GM23338 (cell line): ENCODE data around the gene ADH1C. TPM values are rescaled to one million over a fixed set of nuclear protein-coding genes. Genes with fewer than 3 reads are reported as not detected.

Experiments
- ATAC-seq: fragments of 200-7000 bp; cut with Tn5 transposase; 3 replicates; pipeline ENCODE4 v1.9.1; 2020
- DNase-seq: peaks from one replicate; pipeline ENCODE4 v3.0.0-alpha.2; 2015; ENCODE audit warnings: low spot score
- H2AFZ ChIP-seq: fragments of 200-600 bp; sonication (generic); 2 replicates; pipeline ENCODE4 v1.8.0; 2016; ENCODE audit warnings: antibody characterized with exemption, mild to moderate bottlenecking, moderate library complexity
- H3F3A ChIP-seq: fragments of 200-600 bp; sonication (generic); replicated peaks from 2 replicates; pipeline ENCODE4 v1.8.0; 2017; ENCODE audit warnings: antibody characterized with exemption, mixed run types, low read depth
- H3K27ac ChIP-seq: fragments of 200-600 bp; sonication (generic); 2 replicates; pipeline ENCODE4 v1.6.1; 2016; ENCODE audit warnings: low read depth
- H3K27me3 ChIP-seq: fragments of 200-600 bp; sonication (generic); 2 replicates; pipeline ENCODE4 v1.8.0; 2016; ENCODE audit warnings: mild to moderate bottlenecking, mixed run types, moderate library complexity; ENCODE audit not compliant: insufficient read depth
- H3K36me3 ChIP-seq: fragments of 200-600 bp; sonication (generic); 2 replicates; pipeline ENCODE4 v1.8.0; 2016; ENCODE audit warnings: mild to moderate bottlenecking; ENCODE audit not compliant: insufficient read depth
- H3K4me1 ChIP-seq: fragments of 200-600 bp; sonication (generic); 2 replicates; pipeline ENCODE4 v1.8.0; 2016; ENCODE audit warnings: mild to moderate bottlenecking, moderate library complexity; ENCODE audit not compliant: insufficient read depth
- H3K4me2 ChIP-seq: fragments of 200-600 bp; sonication (generic); 2 replicates; pipeline ENCODE4 v1.7.1; 2017; ENCODE audit warnings: mixed run types
- H3K4me3 ChIP-seq: fragments of 200-600 bp; sonication (generic); 2 replicates; pipeline ENCODE4 v1.6.1; 2016; ENCODE audit warnings: mixed run types
- H3K79me2 ChIP-seq: fragments of 200-600 bp; sonication (generic); replicated peaks from 2 replicates; pipeline ENCODE4 v1.8.0; 2017; ENCODE audit warnings: mild to moderate bottlenecking; ENCODE audit not compliant: insufficient read depth
- H3K9me2 ChIP-seq: fragments of 200-600 bp; sonication (generic); 2 replicates; pipeline ENCODE4 v1.8.0; 2017; ENCODE audit not compliant: insufficient read depth
- H4K20me1 ChIP-seq: fragments of 200-600 bp; sonication (generic); replicated peaks from 2 replicates; pipeline ENCODE4 v1.8.0; 2017; ENCODE audit warnings: mild to moderate bottlenecking; ENCODE audit not compliant: insufficient read depth
- H3K27ac Mint-ChIP-seq: 2 replicates; pipeline ENCODE4 v1.8.0; 2020; ENCODE audit warnings: inconsistent platforms, mild to moderate bottlenecking, moderate library complexity, mixed read lengths
- H3K27me3 Mint-ChIP-seq: 3 replicates; pipeline ENCODE4 v1.8.0; 2022; ENCODE audit warnings: low read depth, mild to moderate bottlenecking, moderate library complexity, mixed read lengths, inconsistent platforms; ENCODE audit not compliant: insufficient read depth, poor library complexity
- H3K36me3 Mint-ChIP-seq: 3 replicates; pipeline ENCODE4 v1.8.0; 2021; ENCODE audit warnings: low read depth, mild to moderate bottlenecking, inconsistent platforms, moderate library complexity, mixed read lengths
- H3K4me1 Mint-ChIP-seq: 3 replicates; pipeline ENCODE4 v1.8.0; 2020; ENCODE audit warnings: mild to moderate bottlenecking, inconsistent platforms, mixed read lengths
- H3K4me3 Mint-ChIP-seq: 3 replicates; pipeline ENCODE4 v1.8.0; 2021; ENCODE audit warnings: moderate library complexity, mild to moderate bottlenecking, inconsistent platforms, mixed read lengths
- H3K9me3 Mint-ChIP-seq: 3 replicates; pipeline ENCODE4 v1.8.0; 2020; ENCODE audit warnings: moderate library complexity, mild to moderate bottlenecking, inconsistent platforms, mixed read lengths
- CREB1 ChIP-seq: fragments of 250-450 bp; sonication (Bioruptor Pico); IDR thresholded peaks from 2 replicates; pipeline ENCODE4 v1.5.0; 2020; ENCODE audit warnings: low read depth, mild to moderate bottlenecking, moderate library complexity
- ETS1 ChIP-seq: IDR thresholded peaks from 2 replicates; pipeline ENCODE4 v1.6.1; 2016; ENCODE audit warnings: antibody characterized with exemption
- EZH2 ChIP-seq: fragments of 200-600 bp; sonication (generic); IDR thresholded peaks from one replicate; pipeline ENCODE4 v1.8.0; 2017; ENCODE audit warnings: antibody characterized with exemption, mild to moderate bottlenecking, low read depth; ENCODE audit not compliant: unreplicated experiment
- EZH2phosphoT487 ChIP-seq: fragments of 200-600 bp; sonication (generic); IDR thresholded peaks from one replicate; pipeline ENCODE4 v1.8.1; 2018; ENCODE audit warnings: antibody characterized with exemption; ENCODE audit not compliant: unreplicated experiment
- JUNB ChIP-seq: IDR thresholded peaks from one replicate; pipeline ENCODE4 v1.6.1; 2016; ENCODE audit warnings: antibody characterized with exemption; ENCODE audit not compliant: unreplicated experiment
- NANOG ChIP-seq: IDR thresholded peaks from 2 replicates; pipeline ENCODE4 v1.6.1; 2016; ENCODE audit warnings: antibody characterized with exemption, borderline replicate concordance
- ZNF114 ChIP-seq: fragments of 250-450 bp; sonication (Bioruptor Pico); IDR thresholded peaks from 2 replicates; pipeline ENCODE4 v1.5.0; 2020; ENCODE audit warnings: mild to moderate bottlenecking, moderate library complexity
- ZNF331 ChIP-seq: fragments of 250-450 bp; sonication (Bioruptor Pico); IDR thresholded peaks from 2 replicates; pipeline ENCODE4 v1.5.0; 2020; ENCODE audit warnings: low read depth, mild to moderate bottlenecking, moderate library complexity
- polyA plus RNA-seq: library from polyadenylated mRNA; unstranded; fragments of >200 nt; fragmentation: Nextera tagmentation; extraction: Ambion mirVana; gene quantifications from 2 replicates; pipeline ENCODE4 v1.2.1, GENCODE V29; 2016
- total RNA-seq: library from RNA; depleted of rRNA; stranded (reverse); fragments of >200 nt; shearing (Covaris generic); gene quantifications from 2 replicates; pipeline ENCODE4 v1.2.3, GENCODE V29; 2014
- TF ChIP-seq, protein P1 (sequence below): fragments of 250-450 bp; sonication (Bioruptor Pico); IDR thresholded peaks from 2 replicates; pipeline ENCODE4 v1.5.0; 2020; ENCODE audit warnings: mild to moderate bottlenecking, moderate library complexity
- TF ChIP-seq, protein P2 (sequence below): IDR thresholded peaks from one replicate; pipeline ENCODE4 v1.6.1; 2018; ENCODE audit warnings: antibody characterized with exemption; ENCODE audit not compliant: unreplicated experiment

ADH1C gene
- total and polyA plus RNA-seq, 2 experiments from 2014 or later: not detected

- TF ChIP-seq ETS1 (no peak), EZH2phosphoT487 (no peak), CREB1 (CRISPR knock-in tag) (no peak), JUNB (no peak)
These were observed 46.7 kb downstream of the ADH1C start (continued) for GRCh38 chr4:99305638-99306400.

DNA sequence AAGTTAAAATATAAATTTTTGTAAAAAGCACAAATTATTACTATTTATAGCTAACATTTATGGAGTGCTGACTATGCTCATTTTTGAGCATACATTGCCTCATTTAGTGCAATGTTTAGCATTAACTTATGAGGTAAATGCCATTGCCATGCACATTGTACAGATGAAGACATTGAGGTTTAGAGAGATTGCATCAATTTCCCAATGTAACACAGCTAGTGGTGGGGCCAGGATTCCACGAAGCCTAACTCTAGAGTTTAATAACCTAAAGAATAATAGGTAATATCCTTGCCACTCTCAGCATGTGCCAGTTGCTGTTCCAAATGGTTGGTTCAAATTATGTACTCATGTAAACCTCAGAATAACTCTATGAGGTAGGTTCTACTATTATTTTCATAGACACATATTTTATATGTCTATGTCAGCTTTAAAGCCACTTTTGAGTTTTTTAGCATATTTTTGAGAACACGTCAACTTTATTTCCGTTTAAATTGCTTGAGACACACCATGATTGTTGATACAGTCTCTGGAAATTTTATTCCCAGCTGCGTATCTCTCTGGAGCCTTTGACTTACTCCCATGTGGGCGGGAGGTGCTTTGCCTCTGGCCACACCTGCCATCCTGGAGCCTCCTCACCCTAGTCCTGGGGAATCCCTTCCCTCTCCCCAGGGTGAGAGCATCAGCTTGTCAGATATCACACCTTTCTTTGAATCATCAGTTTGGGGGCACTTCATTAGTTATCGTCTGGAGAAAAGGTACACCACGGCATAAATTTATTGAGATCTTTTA lies 51.0 kb downstream of the ADH1C start:
- Histone ChIP-seq H3K27ac (no peak overlapping the region), H3K4me2 (no peak overlapping the region), H4K20me1 (no peaks in the 10 kb centered on the region), H3K27me3 (no peaks in the 10 kb centered on the region), H3K4me3 (no peak overlapping the region), H3K9me2 (peaks cover 5% of the 10 kb centered on the region; the same call in 1 of the 2 replicates), H3K79me2 (no peaks in the 10 kb centered on the region), H2AFZ (no peak overlapping the region), H3F3A (no peaks in the 10 kb centered on the region), H3K36me3 (no peaks in the 10 kb centered on the region), H3K4me1 (no peaks in the 10 kb centered on the region)
- Mint-ChIP-seq H3K36me3 (no peaks in the 10 kb centered on the region), H3K27ac (no peak overlapping the region), H3K27me3 (peaks cover 2% of the 10 kb centered on the region), H3K4me3 (no peak overlapping the region), H3K9me3 (peaks cover 8% of the 10 kb centered on the region; the same call in 2 of the 3 replicates), H3K4me1 (no peaks in the 10 kb centered on the region)
- ATAC-seq (no peak), DNase-seq (no peak)
- TF ChIP-seq ZNF331 (CRISPR knock-in tag): no peak
- TF ChIP-seq, protein P1, sequence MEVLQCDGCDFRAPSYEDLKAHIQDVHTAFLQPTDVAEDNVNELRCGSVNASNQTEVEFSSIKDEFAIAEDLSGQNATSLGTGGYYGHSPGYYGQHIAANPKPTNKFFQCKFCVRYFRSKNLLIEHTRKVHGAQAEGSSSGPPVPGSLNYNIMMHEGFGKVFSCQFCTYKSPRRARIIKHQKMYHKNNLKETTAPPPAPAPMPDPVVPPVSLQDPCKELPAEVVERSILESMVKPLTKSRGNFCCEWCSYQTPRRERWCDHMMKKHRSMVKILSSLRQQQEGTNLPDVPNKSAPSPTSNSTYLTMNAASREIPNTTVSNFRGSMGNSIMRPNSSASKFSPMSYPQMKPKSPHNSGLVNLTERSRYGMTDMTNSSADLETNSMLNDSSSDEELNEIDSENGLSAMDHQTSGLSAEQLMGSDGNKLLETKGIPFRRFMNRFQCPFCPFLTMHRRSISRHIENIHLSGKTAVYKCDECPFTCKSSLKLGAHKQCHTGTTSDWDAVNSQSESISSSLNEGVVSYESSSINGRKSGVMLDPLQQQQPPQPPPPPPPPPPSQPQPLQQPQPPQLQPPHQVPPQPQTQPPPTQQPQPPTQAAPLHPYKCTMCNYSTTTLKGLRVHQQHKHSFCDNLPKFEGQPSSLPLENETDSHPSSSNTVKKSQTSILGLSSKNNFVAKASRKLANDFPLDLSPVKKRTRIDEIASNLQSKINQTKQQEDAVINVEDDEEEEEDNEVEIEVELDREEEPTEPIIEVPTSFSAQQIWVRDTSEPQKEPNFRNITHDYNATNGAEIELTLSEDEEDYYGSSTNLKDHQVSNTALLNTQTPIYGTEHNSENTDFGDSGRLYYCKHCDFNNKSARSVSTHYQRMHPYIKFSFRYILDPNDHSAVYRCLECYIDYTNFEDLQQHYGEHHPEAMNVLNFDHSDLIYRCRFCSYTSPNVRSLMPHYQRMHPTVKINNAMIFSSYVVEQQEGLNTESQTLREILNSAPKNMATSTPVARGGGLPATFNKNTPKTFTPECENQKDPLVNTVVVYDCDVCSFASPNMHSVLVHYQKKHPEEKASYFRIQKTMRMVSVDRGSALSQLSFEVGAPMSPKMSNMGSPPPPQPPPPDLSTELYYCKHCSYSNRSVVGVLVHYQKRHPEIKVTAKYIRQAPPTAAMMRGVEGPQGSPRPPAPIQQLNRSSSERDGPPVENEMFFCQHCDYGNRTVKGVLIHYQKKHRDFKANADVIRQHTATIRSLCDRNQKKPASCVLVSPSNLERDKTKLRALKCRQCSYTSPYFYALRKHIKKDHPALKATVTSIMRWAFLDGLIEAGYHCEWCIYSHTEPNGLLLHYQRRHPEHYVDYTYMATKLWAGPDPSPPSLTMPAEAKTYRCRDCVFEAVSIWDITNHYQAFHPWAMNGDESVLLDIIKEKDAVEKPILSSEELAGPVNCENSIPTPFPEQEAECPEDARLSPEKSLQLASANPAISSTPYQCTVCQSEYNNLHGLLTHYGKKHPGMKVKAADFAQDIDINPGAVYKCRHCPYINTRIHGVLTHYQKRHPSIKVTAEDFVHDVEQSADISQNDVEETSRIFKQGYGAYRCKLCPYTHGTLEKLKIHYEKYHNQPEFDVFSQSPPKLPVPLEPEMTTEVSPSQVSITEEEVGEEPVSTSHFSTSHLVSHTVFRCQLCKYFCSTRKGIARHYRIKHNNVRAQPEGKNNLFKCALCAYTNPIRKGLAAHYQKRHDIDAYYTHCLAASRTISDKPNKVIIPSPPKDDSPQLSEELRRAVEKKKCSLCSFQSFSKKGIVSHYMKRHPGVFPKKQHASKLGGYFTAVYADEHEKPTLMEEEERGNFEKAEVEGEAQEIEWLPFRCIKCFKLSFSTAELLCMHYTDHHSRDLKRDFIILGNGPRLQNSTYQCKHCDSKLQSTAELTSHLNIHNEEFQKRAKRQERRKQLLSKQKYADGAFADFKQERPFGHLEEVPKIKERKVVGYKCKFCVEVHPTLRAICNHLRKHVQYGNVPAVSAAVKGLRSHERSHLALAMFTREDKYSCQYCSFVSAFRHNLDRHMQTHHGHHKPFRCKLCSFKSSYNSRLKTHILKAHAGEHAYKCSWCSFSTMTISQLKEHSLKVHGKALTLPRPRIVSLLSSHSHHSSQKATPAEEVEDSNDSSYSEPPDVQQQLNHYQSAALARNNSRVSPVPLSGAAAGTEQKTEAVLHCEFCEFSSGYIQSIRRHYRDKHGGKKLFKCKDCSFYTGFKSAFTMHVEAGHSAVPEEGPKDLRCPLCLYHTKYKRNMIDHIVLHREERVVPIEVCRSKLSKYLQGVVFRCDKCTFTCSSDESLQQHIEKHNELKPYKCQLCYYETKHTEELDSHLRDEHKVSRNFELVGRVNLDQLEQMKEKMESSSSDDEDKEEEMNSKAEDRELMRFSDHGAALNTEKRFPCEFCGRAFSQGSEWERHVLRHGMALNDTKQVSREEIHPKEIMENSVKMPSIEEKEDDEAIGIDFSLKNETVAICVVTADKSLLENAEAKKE (CRISPR knock-in tag): no peak
- no peak for TF ChIP-seq NANOG
- no peak for TF ChIP-seq EZH2phosphoT487
- TF ChIP-seq EZH2: no peak
- no peak for TF ChIP-seq JUNB
- TF ChIP-seq, protein P2, sequence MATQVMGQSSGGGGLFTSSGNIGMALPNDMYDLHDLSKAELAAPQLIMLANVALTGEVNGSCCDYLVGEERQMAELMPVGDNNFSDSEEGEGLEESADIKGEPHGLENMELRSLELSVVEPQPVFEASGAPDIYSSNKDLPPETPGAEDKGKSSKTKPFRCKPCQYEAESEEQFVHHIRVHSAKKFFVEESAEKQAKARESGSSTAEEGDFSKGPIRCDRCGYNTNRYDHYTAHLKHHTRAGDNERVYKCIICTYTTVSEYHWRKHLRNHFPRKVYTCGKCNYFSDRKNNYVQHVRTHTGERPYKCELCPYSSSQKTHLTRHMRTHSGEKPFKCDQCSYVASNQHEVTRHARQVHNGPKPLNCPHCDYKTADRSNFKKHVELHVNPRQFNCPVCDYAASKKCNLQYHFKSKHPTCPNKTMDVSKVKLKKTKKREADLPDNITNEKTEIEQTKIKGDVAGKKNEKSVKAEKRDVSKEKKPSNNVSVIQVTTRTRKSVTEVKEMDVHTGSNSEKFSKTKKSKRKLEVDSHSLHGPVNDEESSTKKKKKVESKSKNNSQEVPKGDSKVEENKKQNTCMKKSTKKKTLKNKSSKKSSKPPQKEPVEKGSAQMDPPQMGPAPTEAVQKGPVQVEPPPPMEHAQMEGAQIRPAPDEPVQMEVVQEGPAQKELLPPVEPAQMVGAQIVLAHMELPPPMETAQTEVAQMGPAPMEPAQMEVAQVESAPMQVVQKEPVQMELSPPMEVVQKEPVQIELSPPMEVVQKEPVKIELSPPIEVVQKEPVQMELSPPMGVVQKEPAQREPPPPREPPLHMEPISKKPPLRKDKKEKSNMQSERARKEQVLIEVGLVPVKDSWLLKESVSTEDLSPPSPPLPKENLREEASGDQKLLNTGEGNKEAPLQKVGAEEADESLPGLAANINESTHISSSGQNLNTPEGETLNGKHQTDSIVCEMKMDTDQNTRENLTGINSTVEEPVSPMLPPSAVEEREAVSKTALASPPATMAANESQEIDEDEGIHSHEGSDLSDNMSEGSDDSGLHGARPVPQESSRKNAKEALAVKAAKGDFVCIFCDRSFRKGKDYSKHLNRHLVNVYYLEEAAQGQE: no peak
- no peak for TF ChIP-seq CREB1 (CRISPR knock-in tag)
- no peak for TF ChIP-seq ETS1
- no peak for TF ChIP-seq ZNF114 (CRISPR knock-in tag)
